Caki2 (cell line): ENCODE results near the gene PARK7. TPM values are rescaled to one million over a fixed set of nuclear protein-coding genes. Genes with fewer than 3 reads are reported as not detected.

Source experiments
- DNase-seq: peaks from one replicate; pipeline ENCODE4 v3.0.0-alpha.2; 2015; ENCODE audit warnings: low read depth
- in situ Hi-C: cut with HindIII; loops from 2 replicates; pipeline ENCODE4 v1.10.0; 2016; ENCODE audit warnings: low sequenced_read_pairs, low pct_unique_long_range_greater_than_20kb, mixed read lengths
- total RNA-seq: library from RNA; depleted of rRNA; stranded (reverse); fragments of >200 nt; shearing (Covaris generic); gene quantifications from 2 replicates; pipeline ENCODE4 v1.2.3, GENCODE V29; 2014; ENCODE audit warnings: low replicate concordance

The PARK7 gene
- total RNA-seq, 1 experiment from 2014 or later: 173 TPM

GRCh38 chr1:7970246-7970645, 8.7 kb downstream of the PARK7 start:
- in situ Hi-C loops: no loop called here
- no peak for DNase-seq

DNA sequence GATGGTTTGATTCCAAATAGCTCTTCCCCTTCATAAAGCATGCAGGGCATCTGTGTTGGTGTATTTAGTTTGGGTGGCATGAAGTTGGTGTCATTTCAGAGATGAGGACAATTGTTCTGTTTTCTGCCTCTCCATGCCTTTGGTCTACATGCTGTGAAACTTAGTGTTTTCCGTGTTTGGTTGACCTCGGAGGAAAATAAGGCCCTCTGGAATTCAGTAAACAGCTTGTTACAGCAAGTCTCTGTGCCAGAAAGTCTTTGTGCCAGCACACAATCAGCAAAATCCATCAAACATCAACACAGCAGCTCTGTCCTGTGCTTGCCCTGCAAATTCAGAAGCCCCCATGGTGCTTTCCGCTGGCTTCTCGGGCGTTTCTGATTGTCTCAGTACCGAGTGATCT, 9.5 kb downstream of the PARK7 start:
- DNase-seq: no peak
- in situ Hi-C loops: no loop called here

- in situ Hi-C loops: no loop called here
- no peak for DNase-seq
These were observed 10.8 kb downstream of the PARK7 start for GRCh38 chr1:7972285-7972684.

GRCh38 chr1:7973086-7973485, 11.6 kb downstream of the PARK7 start:
- no peak for DNase-seq
- in situ Hi-C loops: no loop called here

DNA sequence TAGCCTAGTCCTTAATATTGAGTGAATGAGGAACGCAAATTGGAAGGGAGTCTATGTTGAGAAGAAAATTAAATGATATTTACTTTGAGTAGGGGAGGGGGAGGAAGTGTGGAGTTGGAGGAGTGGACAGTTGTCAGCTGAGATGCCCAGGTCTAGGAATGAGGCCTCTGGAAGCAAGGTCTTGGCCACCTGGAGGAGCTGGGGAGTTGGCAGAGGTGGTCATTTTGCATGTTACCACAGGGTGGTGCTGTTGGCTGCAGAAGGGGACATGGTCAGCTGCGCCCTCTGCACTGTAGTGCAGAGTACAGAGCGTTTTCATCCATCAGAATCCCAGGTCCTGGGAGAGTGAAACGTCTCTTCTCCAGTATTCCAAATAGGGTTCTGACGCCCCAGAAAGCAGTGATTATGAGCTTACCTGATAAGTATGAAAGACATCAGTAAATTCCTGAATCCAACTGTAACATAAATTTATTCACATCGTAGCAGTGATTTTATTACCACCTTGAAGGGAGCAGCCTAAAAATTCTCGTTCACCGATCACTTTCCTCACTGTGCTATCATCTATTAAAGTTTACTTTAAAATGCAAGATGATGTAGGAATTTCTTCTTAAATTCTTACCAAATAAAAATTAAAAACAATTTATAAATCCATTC, 13.8 kb downstream of the PARK7 start:
- peak; percentile 76 for DNase-seq
- in situ Hi-C loops: no loop called here

DNA sequence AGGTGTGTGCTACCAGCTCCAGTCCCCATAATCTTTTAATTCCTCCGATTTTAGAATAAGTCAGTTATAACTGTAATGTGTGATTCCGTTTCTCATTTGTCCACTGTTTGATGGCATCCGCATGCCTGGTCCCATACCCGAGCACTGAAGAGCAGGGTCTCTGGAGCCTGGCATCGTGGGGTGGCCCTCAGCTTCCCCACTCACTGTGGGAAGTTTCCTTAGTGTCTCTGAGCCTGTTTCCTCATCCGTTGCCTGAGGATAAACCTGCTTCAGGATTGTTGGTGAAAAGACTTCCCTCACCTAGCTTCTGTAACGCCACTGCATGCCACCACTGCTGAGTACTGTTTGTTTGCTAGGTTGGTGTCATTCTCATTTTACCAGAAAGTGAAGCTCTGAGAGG, 19.5 kb downstream of the PARK7 start:
- in situ Hi-C loops: no loop called here

DNA sequence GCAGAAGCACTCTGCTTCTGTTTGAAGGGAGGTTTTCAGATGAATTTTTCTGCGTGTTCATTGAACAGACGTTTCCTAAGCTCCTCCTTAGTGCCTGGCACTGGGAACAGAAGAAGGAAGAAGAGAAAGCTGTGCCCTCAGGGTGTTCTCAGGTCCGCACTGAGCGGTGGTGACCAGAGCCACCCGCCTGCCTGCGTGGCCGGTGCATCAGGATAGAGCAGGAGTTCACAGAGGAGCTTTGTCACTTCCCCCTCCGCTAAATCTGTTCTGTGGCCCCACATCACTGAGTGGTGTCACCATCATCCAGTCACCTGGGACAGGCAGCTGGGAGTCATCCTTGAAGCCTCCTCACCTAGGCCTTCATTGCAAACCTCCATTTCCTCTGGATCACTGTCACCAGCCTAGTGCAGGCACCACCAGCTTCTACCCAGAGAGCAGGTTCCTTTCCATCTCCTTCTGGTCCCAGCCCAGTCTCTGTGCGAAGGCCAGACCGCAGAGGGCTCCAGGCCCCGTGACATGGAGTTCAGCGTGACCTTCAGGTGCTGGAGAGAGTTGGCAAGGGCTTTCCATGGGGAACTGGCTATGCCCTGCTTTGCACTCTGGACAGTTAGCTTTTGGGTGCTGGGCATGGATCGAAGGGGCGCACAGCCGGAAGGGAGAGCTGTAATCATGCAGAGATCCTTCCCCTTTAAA, 21.7 kb downstream of the PARK7 start:
- no peak for DNase-seq
- in situ Hi-C loops: no loop called here

More for the DNA sequence above, 19.5 kb downstream of the PARK7 start:
- DNase-seq: no peak

DNA sequence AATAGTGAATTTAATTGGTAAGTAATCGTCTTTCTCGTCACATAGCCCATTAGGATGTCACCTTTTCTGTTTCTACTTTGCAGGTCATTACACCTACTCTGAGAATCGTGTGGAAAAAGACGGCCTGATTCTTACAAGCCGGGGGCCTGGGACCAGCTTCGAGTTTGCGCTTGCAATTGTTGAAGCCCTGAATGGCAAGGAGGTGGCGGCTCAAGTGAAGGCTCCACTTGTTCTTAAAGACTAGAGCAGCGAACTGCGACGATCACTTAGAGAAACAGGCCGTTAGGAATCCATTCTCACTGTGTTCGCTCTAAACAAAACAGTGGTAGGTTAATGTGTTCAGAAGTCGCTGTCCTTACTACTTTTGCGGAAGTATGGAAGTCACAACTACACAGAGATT, 23.3 kb downstream of the PARK7 start:
- in situ Hi-C loops: no loop called here
- DNase-seq: no peak

DNA sequence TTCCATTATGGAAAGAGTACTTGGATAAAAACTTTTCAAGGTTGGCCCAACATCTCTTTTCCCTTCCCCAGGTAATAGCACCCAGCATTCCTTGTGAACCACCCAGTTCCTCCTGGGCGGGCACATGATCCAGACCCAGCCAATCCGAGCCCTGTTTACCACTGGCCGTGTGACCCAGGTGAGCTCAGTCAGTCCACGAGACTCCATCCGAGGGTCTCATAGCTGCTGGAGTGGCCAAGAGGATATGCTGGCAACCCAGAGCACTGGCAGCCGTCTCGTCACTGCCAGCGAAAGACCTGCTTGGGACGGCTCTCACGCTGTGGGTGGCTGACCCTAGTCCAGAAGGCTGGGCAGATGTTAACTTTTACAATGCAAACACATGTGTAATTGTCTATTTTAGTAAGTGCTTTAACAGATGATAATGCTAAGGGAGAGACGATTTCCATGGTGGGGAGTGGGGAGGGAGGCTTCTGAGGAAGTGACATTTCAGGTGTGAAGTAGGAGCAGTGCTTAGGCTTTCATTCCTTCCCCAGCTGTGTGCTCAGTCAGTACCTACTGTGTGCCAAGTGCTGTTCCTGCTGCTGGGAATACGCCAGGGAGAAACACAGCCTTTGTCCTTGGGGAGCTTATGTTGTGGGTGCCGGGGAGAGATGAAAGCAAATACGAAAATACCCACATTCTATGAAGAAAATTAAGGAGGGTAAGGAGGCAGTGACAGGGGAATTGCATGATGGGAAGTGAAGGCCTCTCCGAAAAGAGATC, 24.5 kb downstream of the PARK7 start:
- in situ Hi-C loops: no loop called here

DNA sequence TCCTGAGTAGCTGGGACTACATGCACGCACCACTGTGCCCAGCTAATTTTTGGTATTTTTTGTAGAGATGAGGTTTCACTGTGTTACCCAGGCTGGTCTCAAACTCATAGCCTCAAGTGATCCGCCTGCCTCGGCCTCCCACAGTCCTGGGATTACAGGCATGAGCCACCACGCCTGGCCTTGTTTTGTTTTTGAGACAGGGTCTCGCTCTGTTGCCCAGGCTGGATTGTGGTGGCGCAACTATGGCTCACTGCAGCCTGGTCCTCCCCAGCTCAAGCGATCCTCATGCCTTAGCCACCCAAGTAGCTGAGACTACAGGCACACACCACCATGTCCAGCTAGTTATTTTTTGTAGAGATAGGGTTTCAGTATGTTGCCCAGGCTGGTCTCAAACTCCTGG, 26.0 kb downstream of the PARK7 start:
- in situ Hi-C loops: no loop called here

More for the DNA sequence above, 24.5 kb downstream of the PARK7 start:
- no peak for DNase-seq

DNA sequence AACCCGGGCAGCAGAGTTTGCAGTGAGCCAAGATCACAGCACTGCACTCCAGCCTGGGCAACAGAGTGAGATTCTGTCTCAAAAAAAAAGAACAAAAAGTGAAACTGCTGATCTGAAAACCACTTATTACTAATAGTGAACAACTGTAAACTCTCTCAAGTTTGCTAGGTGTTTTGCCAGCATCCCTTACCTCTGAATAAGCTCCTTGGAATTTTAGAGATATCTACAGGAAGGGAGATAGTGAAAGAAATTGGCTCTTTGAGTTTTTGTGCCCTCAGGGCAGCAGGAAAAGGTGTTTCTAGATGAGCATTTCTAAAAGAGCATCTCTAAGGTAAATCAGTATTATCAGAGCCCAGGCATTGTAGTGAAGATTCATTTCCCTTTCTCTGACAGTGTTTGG, 27.1 kb downstream of the PARK7 start:
- DNase-seq: no peak
- in situ Hi-C loops: no loop called here

More for the DNA sequence above, 26.0 kb downstream of the PARK7 start:
- DNase-seq: no peak

- DNase-seq: no peak
- in situ Hi-C loops: no loop called here
These were observed 28.4 kb downstream of the PARK7 start for GRCh38 chr1:7989762-7990428.

DNA sequence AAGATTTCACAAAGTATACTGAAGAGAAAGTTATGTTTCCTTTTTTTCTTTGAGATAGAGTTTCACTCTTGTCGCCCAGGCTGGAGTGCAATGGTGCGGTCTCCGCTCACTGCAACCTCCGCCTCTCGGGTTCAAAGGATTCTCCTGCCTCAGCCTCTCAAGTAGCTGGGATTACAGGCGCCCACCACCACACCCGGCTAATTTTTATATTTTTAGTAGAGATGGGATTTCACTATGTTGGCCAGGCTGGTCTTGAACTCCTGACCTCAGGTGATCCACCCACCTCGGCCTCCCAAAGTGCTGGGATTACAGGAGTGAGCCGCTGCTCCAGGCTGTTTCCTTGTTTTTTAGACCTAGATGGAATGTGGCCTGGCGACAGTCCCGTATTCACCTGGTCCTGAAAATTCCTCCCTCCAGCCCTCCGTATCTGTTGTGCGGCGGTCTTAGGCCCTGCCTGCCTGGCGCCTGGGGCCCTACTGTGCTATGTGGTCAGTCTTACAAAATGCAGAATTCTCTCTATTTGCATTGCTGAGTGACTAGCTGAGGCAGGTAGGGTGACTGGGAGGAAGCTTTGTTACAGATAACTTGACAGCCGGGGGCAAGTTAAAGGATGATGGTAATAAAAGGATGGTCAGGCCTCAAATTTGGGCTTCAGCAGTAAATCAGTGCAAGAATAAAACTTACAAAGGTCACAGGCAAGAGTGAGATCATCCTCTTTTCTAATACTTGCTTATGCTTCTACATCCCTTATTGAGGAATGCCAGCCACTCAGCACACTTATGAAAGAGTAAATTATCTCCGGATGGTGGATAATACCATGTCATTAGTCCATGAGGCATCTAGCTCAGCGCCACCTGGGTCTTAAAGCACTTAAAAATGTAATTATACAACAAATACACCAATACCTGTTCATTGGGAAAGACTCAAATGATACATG, 30.3 kb downstream of the PARK7 start:
- in situ Hi-C loops: no loop called here

DNA sequence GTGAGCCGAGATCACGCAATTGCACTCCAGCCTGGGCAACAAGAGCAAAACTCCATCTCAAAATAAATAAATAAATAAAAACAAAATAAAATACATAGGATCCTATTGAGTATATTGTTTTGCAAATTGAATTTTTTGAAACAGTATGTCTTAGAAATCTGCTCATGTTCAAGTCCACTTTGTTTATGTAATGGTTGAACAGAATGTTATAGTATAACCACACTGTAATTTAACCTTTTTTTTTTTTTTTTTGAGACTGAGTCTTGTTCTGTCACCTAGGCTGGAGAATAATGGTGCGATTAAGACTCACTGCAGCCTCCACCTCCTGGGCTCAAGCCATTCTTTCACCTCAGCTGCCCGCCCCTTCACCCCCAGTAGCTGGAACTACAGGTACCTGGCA, 31.4 kb downstream of the PARK7 start:
- in situ Hi-C loops: no loop called here
- DNase-seq: no peak

More for the DNA sequence above, 30.3 kb downstream of the PARK7 start:
- no peak for DNase-seq

DNA sequence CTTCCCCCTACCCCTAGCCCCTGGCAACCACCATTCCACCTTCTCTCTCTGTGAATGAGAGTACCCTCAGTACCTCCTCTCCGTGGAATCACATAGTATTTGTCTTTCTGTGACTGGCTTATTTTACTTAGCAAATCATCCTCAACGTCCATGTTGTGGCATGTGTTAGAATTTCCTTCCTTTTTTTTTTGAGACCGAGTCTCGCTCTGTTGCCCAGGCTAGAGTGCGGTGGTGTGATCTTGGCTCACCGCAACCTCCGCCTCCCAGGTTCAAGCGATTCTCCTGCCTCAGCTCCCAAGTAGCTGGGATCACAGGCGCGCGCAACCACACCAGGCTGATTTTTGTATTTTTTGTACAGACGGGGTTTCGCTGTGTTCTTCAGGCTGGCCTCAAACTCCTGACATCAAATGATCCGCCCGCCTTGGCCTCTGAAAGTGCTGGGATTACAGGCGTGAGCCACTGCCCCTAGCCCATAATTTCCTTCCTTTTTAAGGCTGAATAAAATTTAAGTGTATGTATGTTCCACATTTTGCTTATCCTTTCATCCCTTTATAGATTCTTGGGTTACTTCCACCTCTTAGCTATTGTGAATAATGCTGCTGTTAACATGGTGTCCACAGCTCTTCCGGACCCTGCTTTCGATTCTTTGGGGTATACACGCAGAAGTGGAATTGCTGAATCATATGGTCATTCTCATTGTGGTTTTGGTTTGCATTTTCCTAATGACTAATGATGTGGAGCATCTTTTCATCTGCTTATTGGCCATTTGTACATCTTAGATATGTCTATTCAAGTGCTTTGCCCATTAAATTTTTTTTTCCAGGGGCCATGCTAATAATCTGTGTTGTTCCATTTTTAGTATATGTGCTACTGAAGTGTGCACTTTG, 32.3 kb downstream of the PARK7 start:
- in situ Hi-C loops: no loop called here
- DNase-seq: no peak

DNA sequence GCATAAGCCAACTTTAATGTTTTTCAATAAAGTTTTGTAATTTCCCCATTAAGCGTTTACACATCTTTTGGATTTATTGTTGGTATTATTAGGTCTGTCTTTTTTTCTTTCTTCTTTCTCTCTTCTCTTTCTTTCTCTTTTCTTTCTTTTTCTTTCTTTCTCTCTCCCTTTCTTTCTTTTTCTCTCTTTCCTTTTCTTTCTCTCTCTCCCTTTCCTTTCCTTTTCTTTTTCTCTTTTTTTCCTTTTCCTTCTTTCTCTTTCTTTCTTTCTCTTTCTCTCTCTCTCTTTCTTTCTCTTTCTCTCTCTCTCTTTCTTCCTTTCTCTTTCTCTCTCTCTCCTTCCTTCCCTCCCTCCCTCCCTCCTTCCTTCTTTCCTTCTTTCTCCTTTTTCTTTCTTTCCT, 33.3 kb downstream of the PARK7 start:
- no peak for DNase-seq
- in situ Hi-C loops: no loop called here

GRCh38 chr1:7995437-7995836, 33.9 kb downstream of the PARK7 start:
- no peak for DNase-seq
- in situ Hi-C loops: no loop called here
